Natural killer cell (primary cell): ENCODE data around the gene SCN1A. TPM values are rescaled to one million over a fixed set of nuclear protein-coding genes. Genes with fewer than 3 reads are reported as not detected.
"Not testable (repeated sequence)": the region's sequence is repeated elsewhere in the genome, so short reads cannot be mapped to it uniquely, and the experiment has no call there.

ENCODE experiments used
- ATAC-seq, 3 donors: fragments of 150-1000 bp in 2 of 3; fragments of 200-7000 bp in 1 of 3; cut with Tn5 transposase; 1 replicate in 1 of 3; 2 replicates in 2 of 3; pipeline ENCODE4 v1.10.0; 2021; ENCODE audit warnings: mild to moderate bottlenecking in 2 of 3, moderate library complexity in 2 of 3
- DNase-seq, 2 donors: peaks; one replicate each; pipeline versions ENCODE4 v3.0.0 to v3.0.0-alpha.2; 2013 to 2021; ENCODE audit warnings: mixed read lengths in 1 of 2
- H3K27ac ChIP-seq: one replicate; pipeline ENCODE4 v1.5.1; 2013; ENCODE audit warnings: mild to moderate bottlenecking, low read length
- H3K27me3 ChIP-seq: one replicate; pipeline ENCODE4 v1.6.1; 2013; ENCODE audit warnings: low read length; ENCODE audit not compliant: control insufficient read depth, insufficient read depth
- H3K36me3 ChIP-seq: one replicate; pipeline ENCODE4 v1.6.1; 2013; ENCODE audit warnings: low read length; ENCODE audit not compliant: control insufficient read depth, insufficient read depth
- H3K4me1 ChIP-seq: one replicate; pipeline ENCODE4 v1.6.1; 2013; ENCODE audit warnings: low read length; ENCODE audit not compliant: control insufficient read depth, insufficient read depth
- H3K4me3 ChIP-seq: one replicate; pipeline ENCODE4 v1.5.1; 2013; ENCODE audit warnings: low read length
- H3K9me3 ChIP-seq: one replicate; pipeline ENCODE4 v1.6.1; 2013; ENCODE audit warnings: low read length; ENCODE audit not compliant: control insufficient read depth, insufficient read depth
- H3K27ac Mint-ChIP-seq, 2 donors: one replicate each; pipeline ENCODE4 v1.8.0; 2022; ENCODE audit warnings: mild to moderate bottlenecking in 2 of 2, mixed read lengths in 2 of 2, moderate library complexity in 1 of 2
- H3K27me3 Mint-ChIP-seq, 2 donors: one replicate each; pipeline ENCODE4 v1.8.0; 2022; ENCODE audit warnings: low read depth in 2 of 2, mixed read lengths in 2 of 2
- H3K36me3 Mint-ChIP-seq: one replicate; pipeline ENCODE4 v1.8.0; 2022; ENCODE audit warnings: mixed read lengths
- H3K4me1 Mint-ChIP-seq, 2 donors: one replicate each; pipeline ENCODE4 v1.8.0; 2022; ENCODE audit warnings: mixed read lengths in 2 of 2
- H3K4me3 Mint-ChIP-seq: one replicate; pipeline ENCODE4 v1.8.0; 2022; ENCODE audit warnings: mild to moderate bottlenecking, moderate library complexity, mixed read lengths
- H3K9me3 Mint-ChIP-seq, 2 donors: one replicate each; pipeline ENCODE4 v1.8.0; 2022; ENCODE audit warnings: mixed read lengths in 2 of 2
- WGBS: methylation state at CpG from one replicate; pipeline ENCODE4 v1.1.7; 2013; ENCODE audit warnings: missing lambda C conversion rate; ENCODE audit not compliant: insufficient coverage; 5-methylcytosine and 5-hydroxymethylcytosine counted together
- intact Hi-C: fragments of 100-400 bp; cut with micrococcal nuclease; formaldehyde crosslinking; loops from one replicate; pipeline ENCODE4 v1.14.2; 2022
- total RNA-seq, 4 donors: library from RNA; stranded (reverse); fragments of 120-200 nt in 1 of 4; gene quantifications; one replicate each; pipeline versions ENCODE4 v1.2.3 to v1.2.4, GENCODE V29; 2013 to 2022
- TF ChIP-seq, protein P1 (sequence below): fragments of 200-600 bp; IDR thresholded peaks from one replicate; pipeline ENCODE4 v1.8.0; 2022; ENCODE audit warnings: antibody characterized with exemption

SCN1A gene
- total RNA-seq, 3 donors from 2014 or later (not counting 1 experiment from before 2014, with no cell fraction given): not detected

DNA sequence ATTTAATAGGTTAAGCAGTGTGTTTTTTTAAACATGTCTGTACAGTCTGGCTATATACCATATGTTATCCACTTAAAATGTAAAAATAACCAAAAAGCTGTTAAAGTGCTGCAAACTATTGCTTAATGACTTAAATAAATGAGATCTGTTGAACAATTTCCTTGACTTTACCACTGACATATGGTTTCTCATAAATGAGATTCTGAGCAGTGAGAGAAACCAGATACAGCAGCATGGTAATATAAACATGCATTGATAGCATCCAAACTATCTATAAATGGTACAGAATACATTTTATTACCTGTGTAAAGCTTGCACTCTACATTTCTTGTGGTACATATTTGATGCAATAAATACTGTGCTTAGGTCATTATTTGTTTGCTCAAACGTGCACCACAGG lies 138.0 kb downstream of the SCN1A start:
- Histone ChIP-seq H3K4me3 (no peak overlapping the region), H3K36me3 (no peaks in the 10 kb centered on the region), H3K27ac (no peak overlapping the region), H3K4me1 (no peaks in the 10 kb centered on the region), H3K9me3 (no peaks in the 10 kb centered on the region), H3K27me3 (peaks cover 2% of the 10 kb centered on the region)
- ATAC-seq (no peak), DNase-seq (no peak)
- H3K9me3 Mint-ChIP-seq: no peaks in the 10 kb centered on the region
- intact Hi-C loops: no loop called here
- H3K27me3 Mint-ChIP-seq: peaks cover 10 to 24% of the 10 kb centered on the region in 2 donors
- no peaks in the 10 kb centered on the region for H3K36me3 Mint-ChIP-seq
- H3K27ac Mint-ChIP-seq: no peak overlapping the region
- TF ChIP-seq, protein P1, sequence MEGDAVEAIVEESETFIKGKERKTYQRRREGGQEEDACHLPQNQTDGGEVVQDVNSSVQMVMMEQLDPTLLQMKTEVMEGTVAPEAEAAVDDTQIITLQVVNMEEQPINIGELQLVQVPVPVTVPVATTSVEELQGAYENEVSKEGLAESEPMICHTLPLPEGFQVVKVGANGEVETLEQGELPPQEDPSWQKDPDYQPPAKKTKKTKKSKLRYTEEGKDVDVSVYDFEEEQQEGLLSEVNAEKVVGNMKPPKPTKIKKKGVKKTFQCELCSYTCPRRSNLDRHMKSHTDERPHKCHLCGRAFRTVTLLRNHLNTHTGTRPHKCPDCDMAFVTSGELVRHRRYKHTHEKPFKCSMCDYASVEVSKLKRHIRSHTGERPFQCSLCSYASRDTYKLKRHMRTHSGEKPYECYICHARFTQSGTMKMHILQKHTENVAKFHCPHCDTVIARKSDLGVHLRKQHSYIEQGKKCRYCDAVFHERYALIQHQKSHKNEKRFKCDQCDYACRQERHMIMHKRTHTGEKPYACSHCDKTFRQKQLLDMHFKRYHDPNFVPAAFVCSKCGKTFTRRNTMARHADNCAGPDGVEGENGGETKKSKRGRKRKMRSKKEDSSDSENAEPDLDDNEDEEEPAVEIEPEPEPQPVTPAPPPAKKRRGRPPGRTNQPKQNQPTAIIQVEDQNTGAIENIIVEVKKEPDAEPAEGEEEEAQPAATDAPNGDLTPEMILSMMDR: no peak
- WGBS: no CpG with 5 or more reads among the region's 1 CpG
- H3K4me3 Mint-ChIP-seq: no peak overlapping the region
- H3K4me1 Mint-ChIP-seq: no peaks in the 10 kb centered on the region

DNA sequence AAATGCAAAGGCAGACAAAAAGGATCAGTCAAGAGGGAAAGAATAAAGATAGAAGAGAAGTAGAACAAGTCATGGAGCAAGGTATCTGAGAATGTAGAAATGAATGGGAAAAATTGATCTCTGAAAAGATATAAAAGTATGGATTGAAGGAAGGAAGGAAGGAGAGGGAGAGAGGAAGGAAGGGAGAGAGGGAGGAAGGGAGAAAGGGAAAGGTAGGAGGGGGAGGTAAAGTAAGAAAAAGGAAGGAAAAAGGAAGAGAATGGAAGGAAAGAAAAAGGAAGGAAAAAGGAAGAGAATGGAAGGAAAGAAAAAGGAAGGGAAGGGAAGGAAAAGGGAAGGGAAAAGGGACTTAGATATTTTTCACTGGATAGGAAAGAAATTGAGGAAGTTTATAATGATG lies 142.7 kb downstream of the SCN1A start:
- no peaks in the 10 kb centered on the region for H3K4me1 Mint-ChIP-seq
- no peaks in the 10 kb centered on the region for H3K9me3 Mint-ChIP-seq
- H3K27me3 Mint-ChIP-seq: peaks cover 14 to 15% of the 10 kb centered on the region in 2 donors
- TF ChIP-seq, protein P1: no peak
- H3K27ac Mint-ChIP-seq: no peak overlapping the region
- intact Hi-C loops: no loop called here
- no peaks in the 10 kb centered on the region for H3K36me3 Mint-ChIP-seq
- no peak overlapping the region for H3K27ac ChIP-seq
- H3K9me3 ChIP-seq: no peaks in the 10 kb centered on the region
- DNase-seq (no peak), ATAC-seq (no peak)
- H3K36me3 ChIP-seq: no peaks in the 10 kb centered on the region
- H3K27me3 ChIP-seq: peaks cover 2% of the 10 kb centered on the region
- no peak overlapping the region for H3K4me3 Mint-ChIP-seq
- no peak overlapping the region for H3K4me3 ChIP-seq
- no peaks in the 10 kb centered on the region for H3K4me1 ChIP-seq

DNA sequence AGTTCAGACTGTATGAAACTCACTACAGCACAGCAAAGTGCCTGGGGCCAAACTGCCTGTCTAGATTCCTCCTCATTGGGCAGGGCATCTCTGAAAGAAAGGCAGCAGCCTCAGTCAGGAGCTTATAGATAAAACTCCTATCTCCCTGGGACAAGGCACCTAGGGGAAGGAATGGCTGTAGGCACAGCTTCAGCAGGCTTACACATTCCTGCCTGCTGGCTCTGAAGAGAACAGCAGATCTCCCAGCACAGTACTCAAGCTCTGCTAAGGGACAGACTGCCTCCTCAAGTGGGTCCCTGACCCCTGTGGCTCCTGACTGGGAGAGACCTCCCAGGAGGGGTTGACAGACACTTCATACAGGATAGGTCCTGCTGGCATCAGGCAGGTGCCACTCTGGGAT lies 155.7 kb downstream of the SCN1A start:
- H3K27ac ChIP-seq, H3K36me3 ChIP-seq, DNase-seq, H3K27ac Mint-ChIP-seq, ATAC-seq, H3K4me3 Mint-ChIP-seq, H3K4me1 Mint-ChIP-seq, H3K9me3 Mint-ChIP-seq, H3K4me3 ChIP-seq, intact Hi-C loops, H3K4me1 ChIP-seq, H3K27me3 ChIP-seq, H3K36me3 Mint-ChIP-seq, H3K9me3 ChIP-seq: not testable (repeated sequence)
- peaks cover 9 to 14% of the 10 kb centered on the region in 2 donors for H3K27me3 Mint-ChIP-seq

DNA sequence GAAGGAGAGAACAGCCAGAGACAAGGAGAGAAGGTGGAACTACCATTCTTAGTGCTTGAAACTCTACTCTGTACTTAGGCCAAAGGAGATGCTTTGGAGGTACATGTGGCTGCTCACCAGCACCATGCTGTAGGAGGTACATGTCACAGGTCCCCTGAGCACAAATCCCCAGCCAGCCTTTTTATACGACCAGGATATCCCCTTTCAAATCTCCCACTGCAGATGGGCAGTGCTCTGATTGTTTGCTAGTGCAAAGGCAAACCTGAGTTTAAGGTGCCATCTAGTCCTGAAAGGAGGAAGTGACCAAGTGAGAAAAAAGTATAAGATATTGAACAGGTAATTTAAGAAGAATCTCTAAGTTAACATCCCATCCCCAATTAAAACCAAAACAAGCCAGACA lies 157.2 kb downstream of the SCN1A start:
- H3K4me1 Mint-ChIP-seq: no peaks in the 10 kb centered on the region
- intact Hi-C loops: no loop called here
- ATAC-seq (no peak), DNase-seq (no peak)
- H3K27ac ChIP-seq: no peak overlapping the region
- no peaks in the 10 kb centered on the region for H3K9me3 ChIP-seq
- 45% methylated on average over 1 of the region's 1 CpG for WGBS
- H3K4me3 ChIP-seq: no peak overlapping the region
- H3K4me3 Mint-ChIP-seq: no peak overlapping the region
- TF ChIP-seq, protein P1: no peak
- H3K36me3 ChIP-seq: no peaks in the 10 kb centered on the region
- no peaks in the 10 kb centered on the region for H3K4me1 ChIP-seq
- no peak overlapping the region for H3K27ac Mint-ChIP-seq
- no peaks in the 10 kb centered on the region for H3K27me3 ChIP-seq
- H3K36me3 Mint-ChIP-seq: no peaks in the 10 kb centered on the region
- H3K27me3 Mint-ChIP-seq: peaks cover 9 to 14% of the 10 kb centered on the region in 2 donors
- H3K9me3 Mint-ChIP-seq: no peaks in the 10 kb centered on the region
